ENCODE data around the gene STK32A.
"Not testable (repeated sequence)": the region's sequence is repeated elsewhere in the genome, so short reads cannot be mapped to it uniquely, and the experiment has no call there.

The STK32A gene

DNA sequence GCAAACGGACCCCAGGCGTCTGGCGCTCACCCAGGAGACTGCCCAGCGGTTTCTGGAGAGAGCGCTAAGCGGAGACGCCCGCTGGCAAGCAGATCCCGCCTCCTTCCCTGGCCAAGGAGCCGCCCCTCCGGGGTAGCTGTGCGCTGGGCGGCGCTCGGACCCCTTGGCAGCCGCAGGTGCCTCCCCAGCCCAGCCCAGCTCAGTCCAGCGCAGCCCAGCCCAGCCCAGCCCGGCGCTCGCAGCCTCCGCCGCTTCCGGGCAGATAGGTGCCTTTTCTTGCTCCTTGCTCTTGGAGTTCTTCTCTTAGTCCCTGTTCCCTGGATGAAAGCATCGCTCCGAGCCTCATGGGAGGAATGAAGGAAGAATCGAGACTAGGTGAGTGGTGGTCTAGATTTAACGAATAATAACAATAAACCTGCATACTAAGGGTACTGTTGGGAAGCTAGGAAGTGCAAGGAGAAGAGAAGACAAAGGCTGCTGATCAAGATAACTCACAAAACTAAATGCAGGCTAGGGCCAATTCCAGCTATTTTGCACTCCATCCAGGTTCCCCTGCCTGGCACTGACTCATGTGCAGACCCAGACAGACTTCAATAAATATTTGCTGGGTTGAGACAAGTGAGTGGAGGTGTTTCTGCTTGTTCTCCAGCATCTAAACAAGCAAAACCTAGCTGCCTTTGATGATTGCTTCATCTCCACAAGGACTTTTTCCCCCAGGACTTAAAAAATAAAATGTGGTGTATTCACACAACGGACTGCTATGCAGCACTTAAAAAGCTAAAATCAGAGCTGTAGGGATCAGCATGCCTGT is at the start of gene STK32A:
Gene STK32A, plus strand, starts transcription at position 202 of the 811 bp plus-strand sequence. CDS start 4,609 bp downstream, outside the sequence.
- no peak for DNase-seq (ENCODE audit: low read depth in 3 of 3)

DNA sequence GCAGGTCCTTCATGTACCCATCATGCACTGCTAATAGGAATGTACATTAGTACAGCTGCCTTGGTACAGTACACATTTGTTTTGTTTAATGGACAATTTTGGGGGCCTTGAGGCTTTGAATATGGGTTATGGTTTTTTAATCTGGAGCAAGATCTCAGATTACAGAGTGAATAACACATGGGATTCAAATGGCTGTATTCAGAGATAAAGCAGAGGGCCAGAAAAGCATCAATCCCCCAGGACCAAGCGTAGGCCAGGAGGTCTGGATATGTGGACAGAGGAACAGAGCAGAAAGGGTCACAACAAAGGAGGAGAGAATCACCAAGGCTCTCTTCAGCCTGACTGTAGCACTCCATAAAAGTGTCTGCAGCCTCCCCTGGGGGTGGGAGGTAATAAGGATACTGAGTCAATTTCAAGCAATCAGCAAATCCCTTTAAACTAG is 47.7 kb upstream of the STK32A start:
- DNase-seq (ENCODE audit: low read depth in 3 of 3): no peak

DNA sequence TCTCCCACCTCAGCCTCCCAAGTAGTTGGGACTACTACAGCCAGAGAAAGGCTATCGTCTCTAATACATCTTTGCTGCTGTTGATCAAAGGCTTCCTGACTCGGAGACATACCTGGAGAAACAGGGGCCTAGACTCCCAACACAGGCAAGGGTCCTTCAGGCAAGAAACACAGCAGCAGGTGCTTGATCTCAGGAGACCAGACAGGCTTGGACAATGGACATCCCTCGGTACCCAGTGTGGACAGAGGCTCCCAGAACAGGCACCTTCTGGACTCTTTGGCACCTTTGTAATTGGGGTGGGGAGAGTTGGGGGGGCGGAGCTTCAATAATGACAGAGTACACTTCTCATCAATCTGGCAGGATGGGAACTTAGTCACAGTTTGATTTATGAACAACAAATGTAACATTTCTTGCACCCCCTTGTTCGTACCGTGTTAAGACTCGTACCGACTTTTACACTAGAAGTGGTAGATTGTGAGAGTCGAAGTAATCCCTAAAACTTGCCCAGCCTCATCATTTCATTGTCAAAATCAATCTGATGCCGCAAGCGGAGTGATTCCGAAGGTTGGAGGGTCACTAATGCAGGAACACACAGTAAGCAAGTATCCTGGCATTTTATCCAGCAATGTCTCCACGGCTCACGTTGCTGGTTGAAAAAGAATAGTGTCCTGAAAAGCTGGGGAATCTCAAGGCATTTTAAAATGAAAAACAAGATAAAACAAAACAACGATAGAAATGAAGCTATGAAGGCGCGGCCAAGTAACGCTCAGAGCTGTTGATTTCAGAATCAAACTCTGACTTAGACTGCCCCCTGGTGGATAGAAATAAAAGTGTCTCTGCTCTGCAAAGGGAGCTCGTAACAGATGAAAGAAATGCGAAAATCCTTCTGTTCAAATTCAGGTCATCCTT is 46.4 kb upstream of the STK32A start:
- DNase-seq (ENCODE audit: low read depth in 3 of 3): peak; percentile 1 to 8 (median 8)

DNA sequence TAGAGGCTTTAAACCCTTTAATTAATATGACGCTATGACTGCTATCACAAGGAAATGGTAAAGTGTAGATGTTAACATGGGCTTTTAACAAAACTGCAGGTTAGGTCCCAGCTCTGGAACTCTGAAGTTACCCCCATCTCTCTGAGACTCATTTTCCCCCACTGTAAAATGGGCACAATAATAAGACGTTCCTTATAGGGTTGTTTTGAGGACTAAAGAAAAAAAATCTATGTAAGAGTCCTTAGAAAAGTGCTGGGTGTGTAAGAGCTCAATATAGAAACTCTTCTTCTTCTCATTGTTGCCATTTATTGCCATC is 45.8 kb upstream of the STK32A start:
- no peak for DNase-seq (ENCODE audit: low read depth in 3 of 3)

DNA sequence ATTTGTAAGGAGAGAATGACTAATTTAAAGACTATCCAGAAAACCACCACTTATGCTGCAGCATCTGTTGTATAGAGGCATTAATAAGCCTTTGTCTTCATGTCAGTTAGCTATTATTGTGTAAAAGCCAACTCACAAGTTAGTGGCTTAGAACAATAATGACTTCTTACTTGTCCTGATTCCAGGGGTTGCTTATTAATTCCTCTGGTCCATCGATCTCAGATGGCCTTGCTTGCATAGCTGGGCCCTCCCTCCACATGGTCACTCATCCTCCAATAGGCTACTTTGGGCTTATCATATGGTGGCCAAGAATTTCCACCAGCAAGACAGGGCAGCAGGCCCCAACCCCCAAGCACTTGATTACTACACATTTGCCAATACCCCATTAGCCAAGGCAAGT is 44.5 kb upstream of the STK32A start:
- DNase-seq (ENCODE audit: low read depth in 3 of 3): no peak

DNA sequence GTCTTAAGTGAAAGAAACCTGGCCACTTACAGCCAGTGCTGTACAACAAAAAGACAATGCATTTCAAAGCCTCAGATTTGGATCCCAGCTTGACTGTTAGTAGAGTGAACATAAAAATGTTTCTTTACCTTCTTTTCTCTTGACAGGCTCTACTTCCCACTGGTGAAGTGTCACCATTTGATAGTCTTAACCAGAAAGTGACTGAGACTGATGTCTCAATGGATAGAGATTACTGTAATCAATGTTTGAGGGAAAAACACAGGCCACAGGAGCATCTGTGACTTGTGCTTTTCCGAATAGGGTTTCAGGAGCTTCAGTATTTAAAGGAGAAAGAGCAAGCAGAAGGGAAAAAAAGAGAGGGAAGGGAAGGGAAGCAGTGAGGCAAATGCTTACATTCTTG is 41.7 kb upstream of the STK32A start:
- DNase-seq (ENCODE audit: low read depth in 3 of 3): no peak

DNA sequence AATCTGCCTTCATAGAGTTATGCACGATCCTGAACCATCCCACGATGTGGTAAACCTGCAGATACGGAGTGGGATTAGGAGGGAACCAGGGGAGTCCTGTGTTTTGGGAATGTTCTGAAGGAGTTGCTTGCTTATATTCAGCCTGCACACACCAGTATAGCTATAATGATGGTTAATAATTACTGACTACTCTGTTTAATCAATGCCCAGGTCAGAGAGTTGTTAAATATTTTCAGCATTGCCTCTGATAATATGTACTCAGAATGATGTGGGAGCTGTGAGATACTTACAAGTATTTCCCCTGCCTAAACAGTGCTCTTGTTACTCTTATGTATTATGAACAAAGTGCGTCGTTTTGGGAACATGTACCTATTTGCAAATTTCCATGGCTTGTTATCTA is 34.8 kb upstream of the STK32A start:
- no peak for DNase-seq (ENCODE audit: low read depth in 3 of 3)

DNA sequence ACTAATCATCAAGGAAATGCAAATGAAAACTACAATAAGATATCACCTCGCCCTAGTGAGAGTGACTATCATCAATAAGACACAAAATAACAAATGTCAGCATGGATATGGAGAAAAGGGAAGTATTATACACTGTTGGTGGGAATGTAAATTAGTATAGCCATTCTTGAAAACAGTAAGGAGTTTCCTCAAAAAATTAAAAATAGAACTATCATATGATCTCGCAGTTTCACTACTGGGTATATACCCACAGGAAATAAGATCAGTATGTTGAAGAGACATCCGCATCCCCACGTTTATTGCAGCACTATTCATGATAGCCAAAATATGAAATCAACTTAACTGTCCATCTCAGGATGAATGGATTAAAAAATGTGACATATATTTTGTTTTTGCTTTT is 31.6 kb upstream of the STK32A start:
- DNase-seq (ENCODE audit: low read depth in 3 of 3): no peak

DNA sequence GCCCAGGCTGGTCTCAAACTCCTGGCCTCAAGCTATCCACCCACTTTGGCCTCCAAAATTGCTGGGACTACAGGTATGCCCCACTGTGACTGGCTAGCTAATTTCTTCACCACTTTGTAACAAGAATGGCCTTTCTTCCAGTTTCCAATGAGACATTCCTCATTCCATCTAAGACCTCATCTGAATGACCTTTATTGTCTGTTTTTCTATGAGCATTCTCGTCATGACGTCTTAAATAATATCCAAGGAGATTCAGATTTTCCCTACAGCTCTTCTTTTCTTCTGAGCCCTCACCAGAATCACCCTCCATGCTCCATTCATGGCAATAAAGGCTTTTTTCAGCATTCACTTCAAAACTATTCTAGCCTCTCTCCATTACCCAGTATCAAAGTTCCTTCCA is 30.2 kb upstream of the STK32A start:
- DNase-seq (ENCODE audit: low read depth in 3 of 3): no peak

DNA sequence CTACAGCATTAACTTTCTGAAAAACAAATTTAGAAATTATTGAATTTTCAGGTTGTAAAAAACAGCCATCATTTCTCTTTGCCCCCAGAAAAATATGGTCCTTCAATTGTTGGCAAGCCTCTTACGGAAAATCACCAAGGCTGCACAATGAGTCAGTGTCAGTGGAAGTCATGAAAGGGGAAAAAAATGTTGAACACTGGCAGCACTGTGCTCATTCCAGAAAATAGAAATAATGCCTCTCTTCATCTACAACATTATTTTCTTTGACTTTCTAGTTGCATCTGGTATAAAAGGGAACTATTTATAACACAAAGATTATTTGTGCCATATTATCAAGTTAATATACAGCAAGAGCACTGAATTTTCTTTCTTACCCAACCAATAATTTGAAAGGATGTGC is 26.7 kb upstream of the STK32A start:
- DNase-seq (ENCODE audit: low read depth in 3 of 3): no peak

DNA sequence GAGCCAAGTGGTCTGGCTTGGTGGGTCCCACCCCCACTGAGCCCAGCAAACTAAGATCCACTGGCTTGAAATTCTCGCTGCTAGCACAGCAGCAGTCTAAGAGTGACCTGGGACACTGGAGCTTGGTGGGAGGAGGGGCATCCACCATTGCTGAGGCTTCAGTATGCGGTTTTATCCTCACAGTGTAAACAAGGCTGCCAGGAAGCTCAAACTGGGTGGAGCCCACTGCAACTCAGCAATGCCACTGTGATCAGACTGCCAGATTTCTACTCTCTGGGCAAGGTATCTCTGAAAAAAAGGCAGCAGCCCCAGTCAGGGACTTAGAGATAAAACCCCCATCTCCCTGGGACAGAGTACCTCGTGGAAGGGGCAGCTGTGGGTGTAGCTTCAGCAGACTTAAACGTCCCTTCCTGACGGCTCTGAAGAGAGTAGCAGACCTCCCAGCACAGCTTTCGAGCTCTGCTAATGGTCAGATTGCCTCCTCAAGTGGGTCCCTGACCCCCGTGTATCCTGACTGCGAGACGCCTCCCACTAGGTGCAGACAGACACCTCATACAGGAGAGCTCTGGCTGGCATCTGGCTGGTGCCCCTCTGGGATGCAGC is 18.2 kb upstream of the STK32A start:
- DNase-seq (ENCODE audit: low read depth in 3 of 3): no peak

DNA sequence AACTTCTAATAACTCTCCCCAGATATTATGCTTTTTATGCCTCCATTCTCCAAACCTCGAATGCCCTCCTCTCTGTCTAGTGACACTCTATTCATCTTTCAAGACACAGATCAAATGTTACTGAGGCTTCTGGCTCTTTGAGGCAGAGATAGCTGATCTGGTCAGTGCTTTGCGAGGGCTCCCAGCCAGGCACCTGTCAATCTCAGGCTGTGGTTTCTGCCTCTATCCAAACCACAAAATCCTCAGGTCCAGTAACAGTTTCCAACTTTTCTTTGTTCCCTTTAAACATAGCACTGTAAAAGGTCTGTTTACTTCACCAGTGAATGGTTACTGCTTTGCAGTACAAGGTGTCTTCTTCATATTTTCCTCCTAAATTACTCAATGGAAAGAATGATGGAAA is 11.5 kb upstream of the STK32A start:
- no peak for DNase-seq (ENCODE audit: low read depth in 3 of 3)

DNA sequence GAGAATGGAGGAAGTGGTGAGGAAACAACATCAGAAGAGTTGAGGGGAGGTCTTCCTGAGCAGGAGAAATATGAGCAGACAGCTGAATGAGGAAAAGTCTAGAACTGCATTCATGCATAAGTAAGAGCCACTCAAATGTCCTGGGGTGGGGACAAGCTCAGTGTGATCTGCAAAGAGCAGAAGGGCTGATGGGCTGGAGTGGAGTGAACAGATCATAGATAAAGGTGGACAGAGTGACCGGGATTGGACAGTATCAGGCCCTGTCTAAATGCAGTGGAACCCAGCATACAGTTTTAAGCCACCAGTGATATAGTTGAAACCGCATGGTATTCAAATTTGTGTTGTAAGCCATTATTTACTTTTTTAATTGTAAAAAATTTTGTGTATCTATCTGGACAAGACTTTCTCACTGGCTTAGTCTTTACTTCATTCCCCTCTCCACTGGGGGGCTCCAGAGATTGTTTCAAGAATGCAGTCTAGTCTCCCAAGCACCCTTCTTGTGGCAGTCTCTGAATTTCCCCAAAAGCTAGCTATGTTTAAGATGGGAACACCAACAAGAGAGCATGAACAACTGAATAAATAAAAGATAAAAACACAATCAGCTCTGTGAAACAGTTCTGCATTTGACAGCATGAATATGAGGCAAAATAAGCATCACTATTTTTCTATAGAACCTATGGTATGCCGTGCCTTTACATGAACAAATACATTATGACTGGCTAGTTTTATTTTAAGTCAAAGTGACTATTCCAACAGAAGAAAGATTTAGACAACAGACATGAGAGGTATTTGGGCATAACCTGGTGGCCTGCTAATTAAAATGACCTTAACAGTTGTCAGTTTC is 10.7 kb upstream of the STK32A start:
- no peak for DNase-seq (ENCODE audit: low read depth in 3 of 3)

DNA sequence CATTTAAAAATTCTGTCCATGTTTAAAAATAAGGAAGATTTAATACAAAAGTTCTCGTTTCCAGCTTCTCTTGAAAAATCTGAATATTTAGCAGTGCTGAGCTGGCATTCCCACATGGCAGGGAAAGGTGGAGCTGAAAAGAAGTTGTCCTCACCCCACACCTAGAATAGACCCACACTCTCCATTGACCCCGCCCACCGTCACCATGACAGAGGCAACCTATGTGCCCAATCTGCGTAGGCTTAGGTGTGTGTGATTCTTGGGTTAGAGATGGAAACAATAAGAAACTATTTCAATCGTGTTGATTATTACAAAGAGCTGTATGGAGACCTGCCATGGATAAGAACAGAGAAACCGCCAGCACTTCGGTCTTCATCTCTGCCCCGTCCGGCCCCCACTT is 8.9 kb upstream of the STK32A start:
- no peak for DNase-seq (ENCODE audit: low read depth in 3 of 3)

DNA sequence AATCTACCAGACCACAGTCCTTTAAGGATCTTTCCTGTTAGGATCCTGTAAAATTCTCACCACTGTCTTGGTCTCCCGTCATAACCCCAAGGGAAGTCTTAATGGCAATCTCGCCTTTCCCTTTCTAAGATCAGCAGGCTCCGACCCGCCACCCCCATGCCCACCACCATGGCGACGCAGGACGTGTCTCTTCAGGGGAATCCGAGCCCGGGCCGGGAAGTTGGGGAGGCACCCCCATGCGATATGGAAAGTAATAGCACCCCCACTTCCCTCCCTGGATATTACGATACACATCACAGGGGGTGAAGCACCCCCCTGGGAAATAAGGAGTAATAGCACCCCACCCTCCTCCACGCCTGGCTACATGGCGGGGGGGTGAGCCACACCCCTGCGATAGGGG is 8.3 kb upstream of the STK32A start:
- no peak for DNase-seq (ENCODE audit: low read depth in 3 of 3)

DNA sequence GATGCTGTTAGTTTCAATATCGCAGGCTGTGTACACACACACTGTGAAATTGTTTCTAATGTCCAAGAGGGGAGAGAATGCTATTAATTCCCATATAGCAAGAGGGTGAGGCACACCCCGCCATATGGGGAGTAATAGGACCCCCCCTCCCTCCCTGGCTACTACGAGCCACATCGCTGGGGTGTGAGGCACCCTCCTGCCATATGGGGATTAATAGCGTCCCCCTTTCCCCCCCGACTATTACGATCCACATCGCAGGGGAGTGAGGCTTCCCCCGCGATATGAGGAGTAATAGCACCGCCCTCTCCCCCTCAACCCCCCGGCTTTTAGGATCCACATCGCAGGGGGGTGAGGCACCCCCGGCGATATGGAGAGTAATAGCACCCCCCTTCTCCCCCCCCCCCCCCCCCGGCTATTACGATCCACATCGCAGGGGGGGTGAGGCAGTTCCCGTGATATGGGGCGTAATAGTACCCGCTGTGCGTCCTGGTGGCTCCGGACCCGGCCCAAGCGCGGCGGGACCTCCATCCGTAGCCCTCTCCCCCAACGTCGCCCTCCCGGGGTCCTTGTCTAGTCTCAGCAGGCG is 494 bp upstream of the STK32A start:
- no peak for DNase-seq (ENCODE audit: low read depth in 3 of 3)

DNA sequence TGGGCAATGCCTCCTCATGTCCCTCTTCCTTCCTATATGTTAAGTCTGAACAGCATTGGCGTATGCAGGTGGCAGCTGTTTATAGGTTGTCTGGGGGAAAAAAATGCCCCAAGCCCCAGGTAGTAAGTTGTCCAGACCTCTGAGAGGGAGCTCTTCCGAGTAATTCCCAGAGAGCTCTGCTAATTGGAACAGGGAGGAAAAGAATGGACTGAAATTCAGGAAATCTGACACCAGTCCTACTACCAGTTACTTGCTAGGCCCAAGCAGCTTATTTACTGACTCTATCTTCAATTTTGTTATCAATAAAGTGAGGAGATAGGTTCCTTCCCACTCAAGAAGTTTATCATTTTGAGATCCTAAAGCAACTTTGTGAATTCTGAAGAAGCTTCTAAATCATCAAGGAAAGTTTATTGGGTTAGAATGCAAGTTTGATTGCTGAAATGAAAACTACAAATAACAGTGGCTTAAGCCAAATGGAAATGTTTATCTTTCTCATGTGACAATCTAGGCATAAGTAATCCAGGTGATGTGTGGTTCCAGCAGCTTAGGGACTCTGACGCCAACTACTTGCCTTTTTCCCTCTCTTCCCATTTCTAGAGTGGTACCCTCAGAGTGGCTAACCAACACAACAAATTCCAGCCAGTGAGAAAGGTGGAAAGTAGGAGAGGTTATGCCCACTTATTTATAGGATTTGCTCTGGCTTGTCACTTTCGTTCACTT is 5.6 kb downstream of the STK32A start:
- no peak for DNase-seq (ENCODE audit: low read depth in 3 of 3)

DNA sequence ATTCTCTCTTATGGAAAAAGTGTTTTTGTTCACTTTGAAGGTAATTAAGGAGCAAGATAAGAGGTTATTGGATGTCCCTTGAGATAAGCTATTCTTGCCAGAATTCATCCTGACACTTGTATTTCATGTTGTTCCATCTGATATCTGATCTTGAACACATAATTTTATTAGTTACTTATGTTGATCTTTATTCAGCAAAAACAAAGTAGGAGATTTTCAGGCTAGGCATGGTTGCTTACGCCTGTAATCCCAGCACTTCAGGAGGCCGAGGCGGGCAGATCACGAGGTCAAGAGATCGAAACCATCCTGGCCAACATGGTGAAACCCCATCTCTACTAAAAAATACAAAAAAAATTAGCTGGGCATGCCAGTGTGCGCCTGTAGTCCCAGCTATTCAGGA is 8.4 kb downstream of the STK32A start:
- not testable (repeated sequence) for DNase-seq (ENCODE audit: low read depth in 3 of 3)

DNA sequence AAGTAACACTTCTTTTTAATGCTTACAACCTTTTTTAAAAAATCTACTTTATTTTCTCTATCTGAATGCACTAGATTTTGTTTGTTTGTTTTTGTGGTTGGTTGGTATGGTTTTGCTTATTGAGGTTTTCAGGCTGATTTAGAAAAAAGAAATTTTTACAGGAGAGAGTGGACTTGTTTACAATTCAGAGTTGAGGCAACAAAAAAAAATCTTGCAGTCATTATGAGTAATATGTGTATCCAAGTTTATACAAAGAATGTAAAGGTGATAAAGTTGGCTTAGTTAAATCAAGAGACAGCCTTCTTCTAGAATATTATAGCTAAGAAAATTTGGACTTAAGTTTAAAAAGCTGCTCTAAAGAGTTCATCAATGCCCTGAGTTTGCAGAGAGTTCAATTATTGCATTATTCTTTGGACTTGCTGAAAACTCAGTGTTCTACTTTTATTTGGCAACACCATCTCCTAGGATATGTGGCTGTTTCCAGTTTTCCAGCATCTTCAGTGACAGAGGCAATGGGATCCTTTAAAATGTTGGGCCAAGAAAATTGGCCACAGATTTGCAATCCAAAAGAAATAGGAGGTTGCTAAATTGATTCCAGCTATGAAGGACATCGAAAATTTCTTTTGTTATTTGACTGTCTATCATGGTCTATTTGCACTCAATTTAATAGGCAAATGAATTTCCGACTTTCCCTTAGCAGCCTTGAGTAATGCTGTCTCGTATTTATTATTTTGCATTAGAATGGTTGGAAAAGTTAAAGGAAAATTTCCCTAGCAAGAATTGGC is 10.7 kb downstream of the STK32A start:
- no peak for DNase-seq (ENCODE audit: low read depth in 3 of 3)

DNA sequence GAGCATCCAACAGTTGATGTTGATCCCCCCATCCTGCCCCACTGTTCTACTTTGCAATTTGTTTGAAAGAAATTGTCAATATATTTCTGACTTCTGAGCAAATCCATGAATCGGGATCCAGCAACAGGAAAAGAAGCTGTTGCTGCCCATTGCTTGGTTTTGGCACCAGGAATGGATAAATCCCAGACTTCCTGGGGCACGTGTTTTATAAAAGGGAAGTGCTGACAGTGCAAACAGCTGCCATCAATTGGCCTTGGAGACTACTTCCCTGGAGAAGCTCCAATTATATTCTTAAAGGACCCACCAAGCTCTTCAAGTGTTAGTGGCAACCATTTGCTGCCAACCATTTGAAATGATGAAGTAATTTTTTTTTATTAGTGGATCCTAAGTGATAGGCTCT is 13.7 kb downstream of the STK32A start:
- DNase-seq (ENCODE audit: low read depth in 3 of 3): no peak

All from stimulated activated CD4-positive, alpha-beta T cell treated with anti-CD3 and anti-CD28 coated beads, TNF-alpha, amount 100 ng/mL, for 24 hours (primary cell).